Measurements from ENCODE around the gene UBE2G1.

DNA sequence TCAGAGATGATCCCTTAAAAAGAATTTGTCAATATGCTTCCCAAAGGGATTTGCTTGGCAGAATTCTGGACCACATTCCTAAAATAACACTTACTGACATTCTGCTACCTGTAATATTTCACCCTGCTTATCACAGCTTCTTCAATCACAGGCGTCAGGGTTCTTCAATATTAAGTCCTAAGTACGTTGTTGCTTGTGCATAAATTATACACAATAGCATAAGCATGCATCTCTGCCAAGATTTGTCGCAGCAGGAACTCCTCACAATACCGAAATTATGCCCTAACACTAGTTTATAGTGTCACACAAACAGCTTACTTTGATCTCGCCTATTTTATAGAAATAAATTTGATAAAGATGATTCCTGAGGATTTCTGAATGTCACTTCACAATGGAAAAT lies 48.9 kb downstream of the UBE2G1 start:
- TF ChIP-seq EP300 (IDR thresholded peaks at IDR 0.05; ENCODE audit: borderline replicate concordance) (no peak), TAF1 (IDR thresholded peaks at IDR 0.05; ENCODE audit: low read depth) (no peak), CEBPB (IDR thresholded peaks at IDR 0.05) (no peak), FOXM1 (IDR thresholded peaks at IDR 0.05; ENCODE audit: borderline replicate concordance, low read depth) (no peak), CREB1 (IDR thresholded peaks at IDR 0.05; ENCODE audit: low read depth) (no peak), TEAD4 (IDR thresholded peaks at IDR 0.05) (no peak), TCF12 (IDR thresholded peaks at IDR 0.05; ENCODE audit: low read depth) (no peak)
- TF ChIP-seq, protein P1, sequence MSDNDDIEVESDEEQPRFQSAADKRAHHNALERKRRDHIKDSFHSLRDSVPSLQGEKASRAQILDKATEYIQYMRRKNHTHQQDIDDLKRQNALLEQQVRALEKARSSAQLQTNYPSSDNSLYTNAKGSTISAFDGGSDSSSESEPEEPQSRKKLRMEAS (IDR thresholded peaks at IDR 0.05): no peak
- TF ChIP-seq, protein P2, sequence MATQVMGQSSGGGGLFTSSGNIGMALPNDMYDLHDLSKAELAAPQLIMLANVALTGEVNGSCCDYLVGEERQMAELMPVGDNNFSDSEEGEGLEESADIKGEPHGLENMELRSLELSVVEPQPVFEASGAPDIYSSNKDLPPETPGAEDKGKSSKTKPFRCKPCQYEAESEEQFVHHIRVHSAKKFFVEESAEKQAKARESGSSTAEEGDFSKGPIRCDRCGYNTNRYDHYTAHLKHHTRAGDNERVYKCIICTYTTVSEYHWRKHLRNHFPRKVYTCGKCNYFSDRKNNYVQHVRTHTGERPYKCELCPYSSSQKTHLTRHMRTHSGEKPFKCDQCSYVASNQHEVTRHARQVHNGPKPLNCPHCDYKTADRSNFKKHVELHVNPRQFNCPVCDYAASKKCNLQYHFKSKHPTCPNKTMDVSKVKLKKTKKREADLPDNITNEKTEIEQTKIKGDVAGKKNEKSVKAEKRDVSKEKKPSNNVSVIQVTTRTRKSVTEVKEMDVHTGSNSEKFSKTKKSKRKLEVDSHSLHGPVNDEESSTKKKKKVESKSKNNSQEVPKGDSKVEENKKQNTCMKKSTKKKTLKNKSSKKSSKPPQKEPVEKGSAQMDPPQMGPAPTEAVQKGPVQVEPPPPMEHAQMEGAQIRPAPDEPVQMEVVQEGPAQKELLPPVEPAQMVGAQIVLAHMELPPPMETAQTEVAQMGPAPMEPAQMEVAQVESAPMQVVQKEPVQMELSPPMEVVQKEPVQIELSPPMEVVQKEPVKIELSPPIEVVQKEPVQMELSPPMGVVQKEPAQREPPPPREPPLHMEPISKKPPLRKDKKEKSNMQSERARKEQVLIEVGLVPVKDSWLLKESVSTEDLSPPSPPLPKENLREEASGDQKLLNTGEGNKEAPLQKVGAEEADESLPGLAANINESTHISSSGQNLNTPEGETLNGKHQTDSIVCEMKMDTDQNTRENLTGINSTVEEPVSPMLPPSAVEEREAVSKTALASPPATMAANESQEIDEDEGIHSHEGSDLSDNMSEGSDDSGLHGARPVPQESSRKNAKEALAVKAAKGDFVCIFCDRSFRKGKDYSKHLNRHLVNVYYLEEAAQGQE (IDR thresholded peaks at IDR 0.05; ENCODE audit: low read depth): no peak
